CD4-positive, CD25-positive, alpha-beta regulatory T cell (primary cell): ENCODE results near the gene MPPED2. TPM values are rescaled to one million over a fixed set of nuclear protein-coding genes. Genes with fewer than 3 reads are reported as not detected.

ENCODE experiments used
- ATAC-seq, 2 donors: fragments of 150-1000 bp; cut with Tn5 transposase; one replicate each; pipeline ENCODE4 v1.10.0; 2021; ENCODE audit warnings: low read depth in 2 of 2, moderate number of reproducible peaks in 2 of 2, moderate library complexity in 1 of 2
- DNase-seq, 3 donors: peaks; one replicate each; pipeline versions ENCODE4 v3.0.0 to v3.0.0-alpha.2; 2012 to 2022; ENCODE audit warnings: mixed read lengths in 1 of 3
- H3K27ac ChIP-seq: one replicate; pipeline ENCODE4 v1.7.0; 2013; ENCODE audit warnings: mild to moderate bottlenecking, low read length; ENCODE audit not compliant: insufficient read depth, poor library complexity, severe bottlenecking
- H3K27me3 ChIP-seq: one replicate; pipeline ENCODE4 v1.7.0; 2013; ENCODE audit warnings: low read length; ENCODE audit not compliant: control insufficient read depth, insufficient read depth
- H3K36me3 ChIP-seq: one replicate; pipeline ENCODE4 v1.7.0; 2013; ENCODE audit warnings: mild to moderate bottlenecking, low read length, moderate library complexity; ENCODE audit not compliant: control insufficient read depth, insufficient read depth
- H3K4me1 ChIP-seq: 2 replicates; pipeline ENCODE4 v1.7.0; 2013; ENCODE audit warnings: mild to moderate bottlenecking, low read length; ENCODE audit not compliant: insufficient read depth, control insufficient read depth, poor library complexity, severe bottlenecking
- H3K4me3 ChIP-seq: one replicate; pipeline ENCODE4 v1.7.0; 2013; ENCODE audit warnings: low read depth, mild to moderate bottlenecking, low read length, moderate library complexity
- H3K9me3 ChIP-seq, 2 experiments: 1 replicate in 1 of 2; 2 replicates in 1 of 2; pipeline ENCODE4 v1.7.0; 2013; ENCODE audit warnings: low read length in 2 of 2, mild to moderate bottlenecking in 1 of 2, moderate library complexity in 1 of 2; ENCODE audit not compliant: control insufficient read depth in 2 of 2
- H3K27ac Mint-ChIP-seq, 3 donors: one replicate each; pipeline ENCODE4 v1.8.0; 2020 to 2022; ENCODE audit warnings: mild to moderate bottlenecking in 3 of 3, mixed read lengths in 3 of 3, moderate library complexity in 2 of 3
- H3K27me3 Mint-ChIP-seq: one replicate; pipeline ENCODE4 v1.8.0; 2022; ENCODE audit warnings: mild to moderate bottlenecking, mixed read lengths
- H3K36me3 Mint-ChIP-seq: one replicate; pipeline ENCODE4 v1.8.0; 2020; ENCODE audit warnings: mixed read lengths
- H3K4me1 Mint-ChIP-seq, 4 donors: one replicate each; pipeline ENCODE4 v1.8.0; 2020 to 2022; ENCODE audit warnings: mixed read lengths in 4 of 4, mild to moderate bottlenecking in 1 of 4
- H3K4me3 Mint-ChIP-seq, 4 donors: one replicate each; pipeline ENCODE4 v1.8.0; 2020 to 2022; ENCODE audit warnings: mild to moderate bottlenecking in 4 of 4, mixed read lengths in 4 of 4, moderate library complexity in 3 of 4
- H3K9me3 Mint-ChIP-seq, 7 donors: one replicate each; pipeline ENCODE4 v1.8.0; 2020 to 2022; ENCODE audit warnings: mixed read lengths in 7 of 7, mild to moderate bottlenecking in 3 of 7, moderate library complexity in 2 of 7
- polyA plus RNA-seq, 4 donors: library from polyadenylated mRNA; unstranded; fragments of 300-500 nt; fragmentation: Illumina TruSeq; gene quantifications; one replicate each; pipeline ENCODE4 v1.2.3, GENCODE V29; 2021
- total RNA-seq: library from RNA; stranded (reverse); gene quantifications from one replicate; pipeline ENCODE4 v1.2.3, GENCODE V29; 2022

Gene MPPED2
- total and polyA plus RNA-seq, 5 donors from 2014 or later: 0.35 to 0.96 (median 0.47) TPM; not detected in 2

- Histone ChIP-seq H3K27ac (no peak overlapping the region), H3K9me3 (no peaks in the 10 kb centered on the region), H3K4me3 (no peak overlapping the region), H3K36me3 (no peaks in the 10 kb centered on the region), H3K27me3 (no peaks in the 10 kb centered on the region), H3K4me1 (no peaks in the 10 kb centered on the region)
- Mint-ChIP-seq H3K4me3 (no peak overlapping the region), H3K36me3 (no peaks in the 10 kb centered on the region), H3K27me3 (no peaks in the 10 kb centered on the region), H3K4me1 (no peaks in the 10 kb centered on the region), H3K9me3 (no peaks in the 10 kb centered on the region), H3K27ac (no peak overlapping the region)
- no peak for DNase-seq
- no peak for ATAC-seq
Observed at GRCh38 chr11:30411383-30411782, 174.8 kb downstream of the MPPED2 start.

GRCh38 chr11:30406978-30407762 lies 179.0 kb downstream of the MPPED2 start:
- H3K27me3 Mint-ChIP-seq: no peaks in the 10 kb centered on the region
- no peaks in the 10 kb centered on the region for H3K36me3 Mint-ChIP-seq
- Histone ChIP-seq H3K27ac (no peak overlapping the region), H3K9me3 (no peaks in the 10 kb centered on the region), H3K4me1 (no peaks in the 10 kb centered on the region), H3K4me3 (no peak overlapping the region), H3K36me3 (no peaks in the 10 kb centered on the region), H3K27me3 (no peaks in the 10 kb centered on the region)
- no peak overlapping the region for H3K27ac Mint-ChIP-seq
- ATAC-seq: no peak
- H3K4me3 Mint-ChIP-seq: no peak overlapping the region
- peaks cover 0 to 2% (median 0%) of the 10 kb centered on the region in 4 donors for H3K4me1 Mint-ChIP-seq
- DNase-seq: no peak
- no peaks in the 10 kb centered on the region for H3K9me3 Mint-ChIP-seq

- no peaks in the 10 kb centered on the region for H3K27me3 ChIP-seq
- Mint-ChIP-seq H3K27ac (no peak overlapping the region), H3K4me3 (no peak overlapping the region), H3K4me1 (peaks cover 0 to 2% (median 0%) of the 10 kb centered on the region in 4 donors), H3K36me3 (no peaks in the 10 kb centered on the region), H3K9me3 (no peaks in the 10 kb centered on the region), H3K27me3 (no peaks in the 10 kb centered on the region)
- H3K36me3 ChIP-seq: no peaks in the 10 kb centered on the region
- no peaks in the 10 kb centered on the region for H3K4me1 ChIP-seq
- no peaks in the 10 kb centered on the region for H3K9me3 ChIP-seq
- ATAC-seq (no peak), DNase-seq (no peak)
- no peak overlapping the region for H3K4me3 ChIP-seq
- no peak overlapping the region for H3K27ac ChIP-seq
Observed at GRCh38 chr11:30405385-30405784, 180.8 kb downstream of the MPPED2 start.

GRCh38 chr11:30404136-30404535 lies 182.0 kb downstream of the MPPED2 start:
- no peaks in the 10 kb centered on the region for H3K27me3 Mint-ChIP-seq
- H3K4me3 Mint-ChIP-seq: no peak overlapping the region
- H3K4me1 Mint-ChIP-seq: peaks cover 0 to 2% (median 0%) of the 10 kb centered on the region in 4 donors
- no peaks in the 10 kb centered on the region for H3K36me3 Mint-ChIP-seq
- H3K9me3 Mint-ChIP-seq: no peaks in the 10 kb centered on the region
- H3K9me3 ChIP-seq: no peaks in the 10 kb centered on the region
- H3K36me3 ChIP-seq: no peaks in the 10 kb centered on the region
- no peak overlapping the region for H3K27ac Mint-ChIP-seq
- no peaks in the 10 kb centered on the region for H3K27me3 ChIP-seq
- DNase-seq: no peak
- no peak overlapping the region for H3K4me3 ChIP-seq
- H3K27ac ChIP-seq: no peak overlapping the region
- no peak for ATAC-seq
- H3K4me1 ChIP-seq: no peaks in the 10 kb centered on the region

GRCh38 chr11:30395751-30396150 lies 190.4 kb downstream of the MPPED2 start:
- Mint-ChIP-seq H3K9me3 (peaks cover 0 to 4% (median 2%) of the 10 kb centered on the region in 7 donors), H3K4me1 (no peaks in the 10 kb centered on the region), H3K4me3 (no peak overlapping the region), H3K27ac (no peak overlapping the region), H3K36me3 (no peaks in the 10 kb centered on the region), H3K27me3 (peaks cover 4% of the 10 kb centered on the region)
- no peaks in the 10 kb centered on the region for H3K27me3 ChIP-seq
- H3K27ac ChIP-seq: no peak overlapping the region
- H3K36me3 ChIP-seq: no peaks in the 10 kb centered on the region
- no peaks in the 10 kb centered on the region for H3K4me1 ChIP-seq
- H3K9me3 ChIP-seq: no peaks in the 10 kb centered on the region
- no peak for ATAC-seq
- no peak overlapping the region for H3K4me3 ChIP-seq
- DNase-seq: no peak

- no peak overlapping the region for H3K4me3 Mint-ChIP-seq
- H3K4me1 Mint-ChIP-seq: no peaks in the 10 kb centered on the region
- ATAC-seq (no peak), DNase-seq (no peak)
- H3K9me3 Mint-ChIP-seq: peaks cover 0 to 3% (median 2%) of the 10 kb centered on the region in 7 donors
- no peaks in the 10 kb centered on the region for H3K9me3 ChIP-seq
- H3K27ac ChIP-seq: no peak overlapping the region
- peaks cover 4% of the 10 kb centered on the region for H3K27me3 Mint-ChIP-seq
- H3K27ac Mint-ChIP-seq: no peak overlapping the region
- H3K27me3 ChIP-seq: no peaks in the 10 kb centered on the region
- H3K36me3 ChIP-seq: no peaks in the 10 kb centered on the region
- no peaks in the 10 kb centered on the region for H3K36me3 Mint-ChIP-seq
- H3K4me3 ChIP-seq: no peak overlapping the region
- H3K4me1 ChIP-seq: no peaks in the 10 kb centered on the region
Observed at GRCh38 chr11:30393012-30393411, 193.1 kb downstream of the MPPED2 start.

- H3K27me3 Mint-ChIP-seq: peaks cover 4% of the 10 kb centered on the region
- ATAC-seq (no peak), DNase-seq (no peak)
- H3K36me3 Mint-ChIP-seq: no peaks in the 10 kb centered on the region
- Histone ChIP-seq H3K4me3 (no peak overlapping the region), H3K4me1 (no peaks in the 10 kb centered on the region), H3K27ac (no peak overlapping the region), H3K27me3 (no peaks in the 10 kb centered on the region), H3K9me3 (no peaks in the 10 kb centered on the region), H3K36me3 (no peaks in the 10 kb centered on the region)
- no peak overlapping the region for H3K27ac Mint-ChIP-seq
- no peak overlapping the region for H3K4me3 Mint-ChIP-seq
- H3K4me1 Mint-ChIP-seq: no peaks in the 10 kb centered on the region
- peaks cover 0 to 3% (median 2%) of the 10 kb centered on the region in 7 donors for H3K9me3 Mint-ChIP-seq
Observed at GRCh38 chr11:30392221-30392784, 193.8 kb downstream of the MPPED2 start.

- Mint-ChIP-seq H3K27ac (no peak overlapping the region), H3K4me3 (no peak overlapping the region), H3K9me3 (peaks cover 0 to 3% (median 2%) of the 10 kb centered on the region in 7 donors), H3K4me1 (no peaks in the 10 kb centered on the region), H3K36me3 (no peaks in the 10 kb centered on the region), H3K27me3 (peaks cover 2% of the 10 kb centered on the region)
- DNase-seq (no peak), ATAC-seq (no peak)
- no peak overlapping the region for H3K27ac ChIP-seq
- H3K4me3 ChIP-seq: no peak overlapping the region
- no peaks in the 10 kb centered on the region for H3K27me3 ChIP-seq
- no peaks in the 10 kb centered on the region for H3K36me3 ChIP-seq
- H3K9me3 ChIP-seq: no peaks in the 10 kb centered on the region
- H3K4me1 ChIP-seq: no peaks in the 10 kb centered on the region
Observed at GRCh38 chr11:30388957-30389356, 197.2 kb downstream of the MPPED2 start.
